Left colon (tissue), 2 donors: Measurements from ENCODE around the gene CAPZB. TPM values are rescaled to one million over a fixed set of nuclear protein-coding genes. Genes with fewer than 3 reads are reported as not detected.

Source experiments
- ATAC-seq: fragments of 200-7000 bp; cut with Tn5 transposase; one replicate; pipeline ENCODE4 v1.9.1; 2020; ENCODE audit warnings: mild to moderate bottlenecking, moderate library complexity
- DNase-seq, 2 donors: peaks; one replicate each; pipeline ENCODE4 v3.0.0-alpha.2; 2020
- intact Hi-C, 2 donors: fragments of 100-400 bp; cut with DNase I in 1 of 2; cut with micrococcal nuclease in 1 of 2; formaldehyde crosslinking; loops; one replicate each; pipeline versions ENCODE4 v1.11.2 to v1.14.0; 2022; cut with DNase I, micrococcal nuclease
- total RNA-seq, 2 donors: library from RNA; stranded (reverse); fragmentation: NEBNext Ultra II Directional; extraction: Animal tissue kit (Norgen Biotek cat#: 25700); gene quantifications; one replicate each; pipeline ENCODE4 v1.2.1, GENCODE V29; 2021
- donor health status: DM: no; HTN: no; CAD: no.
- donor health status: DM: yes; HTN: yes; CAD: no.

CAPZB gene
- total RNA-seq, 2 donors from 2014 or later = 340 to 367 TPM

GRCh38 chr1:19439464-19440171 is 45.7 kb downstream of the CAPZB start:
- ATAC-seq = peak; percentile 20
- DNase-seq = no peak
- intact Hi-C loops = no loop called here

GRCh38 chr1:19438516-19439195 is 46.7 kb downstream of the CAPZB start:
- intact Hi-C loops = no loop called here
- no peak for DNase-seq
- no peak for ATAC-seq

GRCh38 chr1:19437891-19438294 is 47.4 kb downstream of the CAPZB start:
- ATAC-seq (no peak), DNase-seq (peak; percentile 48 to 74)
- intact Hi-C loops = no loop called here

GRCh38 chr1:19436716-19437476 is 48.4 kb downstream of the CAPZB start:
- DNase-seq = peak; percentile 79 to 82
- intact Hi-C loops = no loop called here
- peak; percentile 82 for ATAC-seq

- DNase-seq (no peak), ATAC-seq (no peak)
- intact Hi-C loops = no loop called here
Observed at GRCh38 chr1:19435851-19436455, 49.4 kb downstream of the CAPZB start.

GRCh38 chr1:19435181-19435580 is 50.2 kb downstream of the CAPZB start:
- DNase-seq (no peak), ATAC-seq (no peak)
- intact Hi-C loops = no loop called here

GRCh38 chr1:19433719-19433998 is 51.7 kb downstream of the CAPZB start:
- intact Hi-C loops = no loop called here
- ATAC-seq (no peak), DNase-seq (no peak)

GRCh38 chr1:19432943-19433718 is 52.2 kb downstream of the CAPZB start:
- DNase-seq (no peak), ATAC-seq (no peak)
- intact Hi-C loops = no loop called here

- DNase-seq (no peak), ATAC-seq (peak; percentile 86)
- intact Hi-C loops = no loop called here
Observed at GRCh38 chr1:19430121-19431068, 54.9 kb downstream of the CAPZB start.

- DNase-seq (no peak), ATAC-seq (no peak)
Observed at GRCh38 chr1:19429611-19430010, 55.7 kb downstream of the CAPZB start.

GRCh38 chr1:19427087-19427781 is 58.1 kb downstream of the CAPZB start:
- ATAC-seq = no peak
- peak in 1 of 2 donors; percentile 50 for DNase-seq
- intact Hi-C loops = no loop called here

More at GRCh38 chr1:19429611-19430010, 55.7 kb downstream of the CAPZB start:
- intact Hi-C loops = no loop called here

- no peak for DNase-seq
- intact Hi-C loops = no loop called here
Observed at GRCh38 chr1:19426294-19427086, 58.8 kb downstream of the CAPZB start.

GRCh38 chr1:19425646-19426239 is 59.6 kb downstream of the CAPZB start:
- intact Hi-C loops = no loop called here
- ATAC-seq (peak; percentile 56), DNase-seq (no peak)

More at GRCh38 chr1:19426294-19427086, 58.8 kb downstream of the CAPZB start:
- no peak for ATAC-seq

- intact Hi-C loops = no loop called here
- no peak for DNase-seq
- peak; percentile 61 for ATAC-seq
Observed at GRCh38 chr1:19424651-19425570, 60.4 kb downstream of the CAPZB start.

GRCh38 chr1:19423130-19423529 is 62.2 kb downstream of the CAPZB start:
- intact Hi-C loops = no loop called here
- no peak for ATAC-seq
- no peak for DNase-seq
